MM.1S (cell line): ENCODE data around the gene CLMP.

ENCODE experiments used
- CTCF ChIP-seq: fragments of 300-600 bp; sonication (generic); IDR thresholded peaks from 2 replicates; pipeline ENCODE4 v1.5.1; 2016; ENCODE audit warnings: antibody characterized with exemption, low read length, mixed read lengths
- EZH2 ChIP-seq: fragments of 300-600 bp; sonication (generic); optimal IDR thresholded peaks from 2 replicates; pipeline ENCODE3; 2017; ENCODE audit warnings: low read depth, mild to moderate bottlenecking, antibody characterized with exemption, low read length, mixed read lengths

DNA sequence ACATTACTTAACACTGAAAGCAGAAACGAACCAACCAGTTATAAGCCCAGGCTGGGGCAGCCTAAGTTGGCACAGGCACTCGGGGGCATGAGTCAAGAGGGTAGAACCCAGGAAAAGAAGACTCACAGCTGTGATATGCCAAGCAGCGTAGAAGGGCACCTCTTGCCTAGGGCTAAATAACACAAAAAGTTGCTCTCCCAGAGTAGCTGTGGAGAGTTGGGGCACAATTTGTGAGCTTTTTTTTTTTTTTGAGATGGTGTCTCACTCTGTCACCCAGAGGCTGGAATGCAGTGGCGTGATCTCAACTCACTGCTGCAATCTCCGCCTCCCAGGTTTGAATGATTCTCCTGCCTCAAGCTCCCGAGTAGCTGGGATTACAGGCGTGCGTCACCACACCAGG is 8.8 kb downstream of the CLMP start:
- no peak for TF ChIP-seq CTCF
- no peak for TF ChIP-seq EZH2
